ENCODE measurements around the gene MAP1A.

- no peak for TF ChIP-seq CTCF (IDR thresholded peaks at IDR 0.05)
- TF ChIP-seq EZH2 (IDR thresholded peaks at IDR 0.05; ENCODE audit: borderline replicate concordance, insufficient read depth, low read depth, low read length, poor library complexity, severe bottlenecking) = no peak
Observed at GRCh38 chr15:43529587-43530345, 12.4 kb downstream of the MAP1A start.

All from B cell (primary cell).